Stimulated activated naive CD8-positive, alpha-beta T cell treated with anti-CD3 and anti-CD28 coated beads, Interleukin-15, Interleukin-2, amounts not matched to agents 100 U/mL and 50 U/mL, for 24 hours (primary cell): Measurements from ENCODE around the gene MYEF2.

Experiments used
- ATAC-seq: fragments of 150-1000 bp; cut with Tn5 transposase; one replicate; pipeline ENCODE4 v1.10.0; 2021
- DNase-seq: peaks from one replicate; pipeline ENCODE4 v3.0.0; 2021

The MYEF2 gene

DNA sequence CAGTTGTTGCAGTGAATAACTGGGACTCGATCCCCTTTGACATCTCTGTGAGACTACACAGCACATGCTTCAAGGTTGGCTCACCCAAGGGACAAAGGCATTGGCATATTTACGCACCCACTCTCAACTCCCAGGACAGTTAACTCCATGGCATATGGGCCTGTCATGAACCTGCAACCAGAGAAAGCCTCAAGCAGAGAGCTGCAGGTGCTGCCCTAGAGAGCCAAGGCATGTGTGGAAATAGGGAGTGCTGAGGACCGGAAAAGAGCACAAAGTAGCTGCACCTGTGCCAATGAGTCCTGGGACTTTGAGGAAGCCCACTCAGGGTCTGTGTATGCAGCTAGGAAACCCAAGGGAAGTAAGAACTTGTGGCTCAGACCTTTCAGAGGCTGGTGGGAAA lies 90.3 kb downstream of the MYEF2 start:
- no peak for DNase-seq
- no peak for ATAC-seq

DNA sequence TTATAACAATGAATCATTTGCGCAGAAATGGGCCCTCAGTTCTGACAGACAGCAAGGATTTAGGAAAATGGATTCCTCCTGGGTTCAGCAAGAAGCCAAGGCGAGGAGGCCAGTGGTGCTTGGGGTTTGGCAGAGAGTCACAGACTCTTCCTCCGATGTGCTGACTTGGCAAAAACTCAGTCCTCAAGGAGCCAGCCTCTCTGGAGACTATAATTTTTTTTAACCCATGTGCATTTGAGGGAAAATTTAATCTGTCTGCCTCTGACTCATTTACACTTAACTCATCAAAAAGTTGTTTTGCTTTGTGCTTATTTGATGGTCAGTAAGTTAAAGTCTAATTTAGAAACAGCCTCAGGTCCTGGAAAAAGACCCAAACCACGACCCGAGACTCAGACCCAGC lies 91.5 kb downstream of the MYEF2 start:
- ATAC-seq, result no peak
- DNase-seq, result no peak

DNA sequence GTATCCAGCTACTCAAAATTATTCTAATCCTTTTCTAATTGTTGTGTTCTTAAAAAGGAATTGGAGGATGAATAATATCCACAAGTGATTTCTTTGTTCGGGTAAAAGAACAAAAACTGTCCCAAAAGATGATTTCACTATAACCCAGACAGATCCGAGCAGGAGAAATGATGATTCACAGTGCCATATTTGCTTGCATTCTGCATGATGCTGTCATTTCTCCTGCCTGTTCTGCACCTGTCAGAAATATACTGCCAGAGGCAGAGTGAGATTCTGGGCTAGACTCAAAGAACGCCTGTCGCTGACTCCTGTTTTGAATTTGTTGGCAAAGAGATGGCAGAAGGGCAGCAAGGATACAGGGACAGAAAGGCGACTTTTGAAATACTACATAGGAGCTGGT lies 92.0 kb downstream of the MYEF2 start:
- no peak for ATAC-seq
- DNase-seq, result no peak

DNA sequence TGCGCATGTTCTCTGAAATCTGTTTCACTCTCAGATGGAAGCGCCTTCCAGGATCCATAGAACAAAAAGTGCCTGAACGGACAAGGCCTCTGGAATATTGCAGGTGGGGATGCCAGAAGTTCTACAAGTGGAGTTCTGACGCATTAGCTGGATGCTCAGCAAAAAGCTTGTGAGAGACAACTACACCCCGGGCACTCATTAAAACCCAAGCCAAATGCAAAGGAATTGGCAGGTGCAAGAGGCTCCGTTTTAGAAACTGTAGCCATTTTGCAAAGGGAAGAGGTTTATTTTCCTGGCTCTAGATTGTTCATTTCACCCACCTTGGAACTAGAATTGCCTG lies 92.5 kb downstream of the MYEF2 start:
- DNase-seq, result no peak
- ATAC-seq, result no peak

DNA sequence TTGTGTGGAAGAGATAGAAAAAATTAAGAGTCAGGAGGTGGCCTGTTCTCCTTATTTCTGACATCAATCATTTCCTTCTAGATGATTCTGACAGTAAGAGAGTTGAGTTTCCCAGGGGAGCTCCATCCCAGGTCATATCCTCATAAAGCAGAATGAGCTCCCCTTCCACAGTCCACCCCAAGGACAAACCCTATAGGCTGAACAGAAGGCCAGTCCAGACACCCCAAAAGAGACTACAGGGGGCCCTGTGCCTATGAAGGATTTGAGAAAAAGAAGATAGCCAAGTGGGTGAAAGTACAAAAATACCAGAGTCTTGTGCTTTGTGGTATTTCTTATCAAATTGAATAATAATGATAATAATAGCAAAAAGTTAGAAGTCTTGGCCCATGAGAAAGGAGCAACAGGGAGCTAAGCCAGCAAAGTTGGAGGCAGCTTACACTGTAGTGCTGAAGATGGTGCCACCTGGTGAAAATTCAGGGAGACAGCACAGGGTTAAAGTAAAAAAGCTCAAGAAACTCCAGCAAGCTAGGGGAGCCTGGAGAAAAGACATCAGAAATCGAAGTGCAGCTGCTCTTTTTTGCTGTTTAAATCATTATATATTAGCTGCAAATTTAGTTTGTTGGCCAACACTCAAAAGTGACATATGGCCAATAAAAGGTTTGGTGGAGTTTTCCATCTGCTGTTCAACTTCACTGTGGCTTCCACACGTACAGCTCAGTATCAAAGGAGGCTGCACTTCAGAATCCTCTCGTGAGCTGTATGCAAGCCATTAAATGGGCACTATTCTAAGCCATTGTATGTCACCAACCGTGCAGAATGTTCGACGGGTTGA lies 93.1 kb downstream of the MYEF2 start:
- no peak for DNase-seq
- ATAC-seq, result no peak
